Islet of Langerhans (tissue), 1 donor: ENCODE measurements around the gene TTC38.

Source experiments
- FAIRE-seq: peaks from one replicate; lab custom pipeline; 2011; peaks lifted over from hg19 to GRCh38; lab: Jason Lieb, UNC

The TTC38 gene

GRCh38 chr22:46278656-46279645 is 11.1 kb downstream of the TTC38 start:
- FAIRE-seq = no peak

- no peak for FAIRE-seq
Observed at GRCh38 chr22:46280063-46280817, 12.4 kb downstream of the TTC38 start.

GRCh38 chr22:46280999-46281623 is 13.3 kb downstream of the TTC38 start:
- FAIRE-seq = no peak

GRCh38 chr22:46281866-46282678 is 14.3 kb downstream of the TTC38 start:
- no peak for FAIRE-seq

GRCh38 chr22:46286006-46286405 is 18.2 kb downstream of the TTC38 start:
- FAIRE-seq = no peak

- no peak for FAIRE-seq
Observed at GRCh38 chr22:46286941-46287872, 19.4 kb downstream of the TTC38 start.

- FAIRE-seq = no peak
Observed at GRCh38 chr22:46287873-46288751, 20.3 kb downstream of the TTC38 start.

- no peak for FAIRE-seq
Observed at GRCh38 chr22:46288846-46289243, 21.0 kb downstream of the TTC38 start.

- FAIRE-seq = no peak
Observed at GRCh38 chr22:46289244-46289891, 21.6 kb downstream of the TTC38 start.

- FAIRE-seq = no peak
Observed at GRCh38 chr22:46290121-46290842, 22.5 kb downstream of the TTC38 start.

GRCh38 chr22:46290843-46291785 is 23.3 kb downstream of the TTC38 start:
- FAIRE-seq = no peak

- FAIRE-seq = no peak
Observed at GRCh38 chr22:46292173-46292572, 24.4 kb downstream of the TTC38 start.

- FAIRE-seq = no peak
Observed at GRCh38 chr22:46292732-46293131, 24.9 kb downstream of the TTC38 start.

- no peak for FAIRE-seq
Observed at GRCh38 chr22:46293577-46294260, 25.9 kb downstream of the TTC38 start.

- no peak for FAIRE-seq
Observed at GRCh38 chr22:46294784-46295183, 27.0 kb downstream of the TTC38 start.

- FAIRE-seq = no peak
Observed at GRCh38 chr22:46295277-46295971, 27.6 kb downstream of the TTC38 start.
